Esophagus muscularis mucosa (tissue), 4 donors: ENCODE data around the gene GALNT7.

Source experiments
- EP300 ChIP-seq: sonication (generic); formaldehyde crosslinking; IDR thresholded peaks from one replicate; pipeline ENCODE4 v1.6.1; 2017; ENCODE audit warnings: antibody characterized with exemption
- POLR2A ChIP-seq: fragments of 450-650 bp; IDR thresholded peaks from one replicate; pipeline ENCODE4 v1.6.1; 2017; ENCODE audit warnings: antibody characterized with exemption, moderate library complexity, mild to moderate bottlenecking, low read depth
- TF ChIP-seq, protein P1 (sequence below), 3 experiments: fragments of 200-600 bp in 2 of 3; fragments of 450-650 bp in 1 of 3; sonication (generic) in 2 of 3; IDR thresholded peaks; one replicate each; pipeline ENCODE4 v1.5.1; 2017 to 2019; ENCODE audit warnings: antibody characterized with exemption in 3 of 3, mild to moderate bottlenecking in 2 of 3, moderate library complexity in 1 of 3

DNA sequence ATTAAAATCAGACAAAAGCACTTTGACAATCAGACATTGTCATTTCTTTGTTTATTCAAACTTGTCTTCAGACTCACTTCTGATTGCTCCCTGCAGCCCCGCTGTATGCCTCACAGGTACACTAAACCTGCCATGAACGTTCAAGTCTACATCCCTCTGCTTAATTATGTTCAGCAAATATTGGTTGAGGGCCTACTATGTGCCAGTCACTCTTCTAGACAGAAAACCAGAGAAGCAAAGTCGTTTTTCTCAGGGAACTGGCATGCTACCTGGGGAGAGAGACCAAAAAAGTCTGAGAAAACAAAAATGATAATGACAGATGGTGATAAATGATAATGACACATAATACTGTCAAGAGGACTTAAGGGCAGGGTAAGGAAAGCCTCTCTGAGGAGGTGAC is 146.1 kb downstream of the GALNT7 start:
- TF ChIP-seq, protein P1, sequence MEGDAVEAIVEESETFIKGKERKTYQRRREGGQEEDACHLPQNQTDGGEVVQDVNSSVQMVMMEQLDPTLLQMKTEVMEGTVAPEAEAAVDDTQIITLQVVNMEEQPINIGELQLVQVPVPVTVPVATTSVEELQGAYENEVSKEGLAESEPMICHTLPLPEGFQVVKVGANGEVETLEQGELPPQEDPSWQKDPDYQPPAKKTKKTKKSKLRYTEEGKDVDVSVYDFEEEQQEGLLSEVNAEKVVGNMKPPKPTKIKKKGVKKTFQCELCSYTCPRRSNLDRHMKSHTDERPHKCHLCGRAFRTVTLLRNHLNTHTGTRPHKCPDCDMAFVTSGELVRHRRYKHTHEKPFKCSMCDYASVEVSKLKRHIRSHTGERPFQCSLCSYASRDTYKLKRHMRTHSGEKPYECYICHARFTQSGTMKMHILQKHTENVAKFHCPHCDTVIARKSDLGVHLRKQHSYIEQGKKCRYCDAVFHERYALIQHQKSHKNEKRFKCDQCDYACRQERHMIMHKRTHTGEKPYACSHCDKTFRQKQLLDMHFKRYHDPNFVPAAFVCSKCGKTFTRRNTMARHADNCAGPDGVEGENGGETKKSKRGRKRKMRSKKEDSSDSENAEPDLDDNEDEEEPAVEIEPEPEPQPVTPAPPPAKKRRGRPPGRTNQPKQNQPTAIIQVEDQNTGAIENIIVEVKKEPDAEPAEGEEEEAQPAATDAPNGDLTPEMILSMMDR (IDR thresholded peaks at IDR 0.05) = no peak
- TF ChIP-seq POLR2A (no peak), EP300 (no peak)
